HepG2 (cell line): ENCODE results near the gene GTF3A. TPM values are rescaled to one million over a fixed set of nuclear protein-coding genes. Genes with fewer than 3 reads are reported as not detected.

ENCODE experiments used
- CBX2 ChIP-seq, 2 experiments: fragments of 200-600 bp in 1 of 2; sonication (generic); formaldehyde crosslinking in 1 of 2; IDR thresholded peaks; 2 replicates each; pipeline versions ENCODE4 v1.7.0 to v1.8.1; 2018 to 2022; ENCODE audit warnings: low read depth in 2 of 2, low read length in 1 of 2, mild to moderate bottlenecking in 1 of 2, missing genetic modification reagents in 1 of 2
- DNMT1 ChIP-seq: sonication (generic); formaldehyde crosslinking; IDR thresholded peaks from 2 replicates; pipeline ENCODE4 v1.5.1; 2020; ENCODE audit warnings: mild to moderate bottlenecking, missing genetic modification reagents
- FOXA3 ChIP-seq: IDR thresholded peaks from 2 replicates; pipeline ENCODE4 v1.6.1; 2016; ENCODE audit warnings: missing genetic modification reagents, missing compliant biosample characterization
- GLMP ChIP-seq: sonication (generic); formaldehyde crosslinking; IDR thresholded peaks from 2 replicates; pipeline ENCODE4 v1.9.0; 2021; ENCODE audit warnings: missing genetic modification reagents, mild to moderate bottlenecking, borderline replicate concordance
- HDAC1 ChIP-seq: sonication (generic); formaldehyde crosslinking; IDR thresholded peaks from 2 replicates; pipeline ENCODE4 v1.5.1; 2020; ENCODE audit warnings: mild to moderate bottlenecking, missing genetic modification reagents
- KAT8 ChIP-seq: IDR thresholded peaks from 2 replicates; pipeline ENCODE4 v1.6.1; 2016; ENCODE audit warnings: missing genetic modification reagents, missing compliant biosample characterization
- KLF16 ChIP-seq, 2 experiments: sonication (generic) in 1 of 2; formaldehyde crosslinking in 1 of 2; IDR thresholded peaks; 2 replicates each; pipeline versions ENCODE4 v1.6.1 to v1.8.0; 2016 to 2023; ENCODE audit warnings: missing genetic modification reagents in 2 of 2, missing compliant biosample characterization in 1 of 2
- MED1 ChIP-seq: sonication (generic); formaldehyde crosslinking; IDR thresholded peaks from 2 replicates; pipeline ENCODE4 v1.4.0; 2020; ENCODE audit warnings: missing genetic modification reagents
- MYC ChIP-seq: sonication (generic); formaldehyde crosslinking; IDR thresholded peaks from 2 replicates; pipeline ENCODE4 v1.9.0; 2021; ENCODE audit warnings: missing genetic modification reagents, borderline replicate concordance
- NFKB2 ChIP-seq: sonication (generic); formaldehyde crosslinking; IDR thresholded peaks from 2 replicates; pipeline ENCODE4 v1.4.0; 2020; ENCODE audit warnings: missing genetic modification reagents, borderline replicate concordance
- NR0B2 ChIP-seq: sonication (generic); formaldehyde crosslinking; IDR thresholded peaks from 2 replicates; pipeline ENCODE4 v1.4.0; 2020; ENCODE audit warnings: mild to moderate bottlenecking, missing genetic modification reagents
- NR2F6 ChIP-seq, 2 experiments: IDR thresholded peaks; 2 replicates each; pipeline ENCODE4 v1.6.1; 2016; ENCODE audit warnings: antibody characterized with exemption in 1 of 2, mild to moderate bottlenecking in 1 of 2
- POLR2A ChIP-seq, 2 experiments: IDR thresholded peaks; 2 replicates each; pipeline ENCODE4 v1.6.1; 2011; ENCODE audit warnings: low read depth in 2 of 2, low read length in 2 of 2, mild to moderate bottlenecking in 1 of 2, moderate library complexity in 1 of 2; ENCODE audit not compliant: insufficient read depth in 1 of 2
- PRPF4 ChIP-seq: fragments of 200-400 bp; formaldehyde crosslinking; IDR thresholded peaks from 2 replicates; pipeline ENCODE4 v1.6.1; 2016; ENCODE audit warnings: low read length, low read depth; ENCODE audit not compliant: poor library complexity, severe bottlenecking
- RXRB ChIP-seq: IDR thresholded peaks from 2 replicates; pipeline ENCODE4 v1.6.1; 2016; ENCODE audit warnings: borderline replicate concordance, missing genetic modification reagents, missing compliant biosample characterization
- SMAD9 ChIP-seq: sonication (generic); formaldehyde crosslinking; IDR thresholded peaks from 2 replicates; pipeline ENCODE4 v1.5.1; 2020; ENCODE audit warnings: mild to moderate bottlenecking, missing genetic modification reagents
- SOX5 ChIP-seq: IDR thresholded peaks from 2 replicates; pipeline ENCODE4 v1.6.1; 2016; ENCODE audit warnings: borderline replicate concordance
- SPEN ChIP-seq: sonication (generic); formaldehyde crosslinking; IDR thresholded peaks from 2 replicates; pipeline ENCODE4 v1.5.1; 2020; ENCODE audit warnings: low read depth, mild to moderate bottlenecking, missing genetic modification reagents
- U2AF1 ChIP-seq: fragments of 200-400 bp; formaldehyde crosslinking; optimal IDR thresholded peaks from 2 replicates; pipeline ENCODE3; 2017; ENCODE audit warnings: mild to moderate bottlenecking, low read depth, low read length
- ZFY ChIP-seq: sonication (generic); formaldehyde crosslinking; IDR thresholded peaks from 2 replicates; pipeline ENCODE4 v1.4.0; 2020; ENCODE audit warnings: missing genetic modification reagents
- ZNF121 ChIP-seq: sonication (generic); formaldehyde crosslinking; IDR thresholded peaks from 2 replicates; pipeline ENCODE4 v1.5.0; 2020; ENCODE audit warnings: mild to moderate bottlenecking, missing genetic modification reagents
- ZNF629 ChIP-seq: sonication (generic); formaldehyde crosslinking; conservative IDR thresholded peaks from 2 replicates; pipeline ENCODE4 v1.5.0; 2020; ENCODE audit warnings: missing genetic modification reagents
- ZNF687 ChIP-seq: sonication (generic); formaldehyde crosslinking; IDR thresholded peaks from 2 replicates; pipeline ENCODE4 v1.5.1; 2020; ENCODE audit warnings: mild to moderate bottlenecking, missing genetic modification reagents, moderate library complexity
- ZNF839 ChIP-seq: sonication (generic); formaldehyde crosslinking; IDR thresholded peaks from 2 replicates; pipeline ENCODE4 v1.4.0; 2020; ENCODE audit warnings: missing genetic modification reagents, mild to moderate bottlenecking, borderline replicate concordance
- ZSCAN29 ChIP-seq: sonication (generic); formaldehyde crosslinking; conservative IDR thresholded peaks from 2 replicates; pipeline ENCODE4 v1.4.0; 2020; ENCODE audit warnings: mild to moderate bottlenecking, missing genetic modification reagents
- polyA plus RNA-seq, 8 experiments: library from polyadenylated mRNA; depleted of rRNA in 3 of 8; stranded (reverse) in 7 of 8; unstranded in 1 of 8; fragments of >200 nt; fragmentation: Illumina TruSeq in 4 of 8; extraction: Trizol in 4 of 8; gene quantifications; 2 replicates each; pipeline versions ENCODE4 v1.2.1 to v1.2.3, GENCODE V29; 2011 to 2016; ENCODE audit warnings: low read depth in 4 of 8, missing spikeins in 1 of 8, mixed read lengths in 1 of 8; ENCODE audit not compliant: insufficient read depth in 1 of 8
- total RNA-seq, 5 experiments: library from RNA; depleted of rRNA; stranded (reverse); fragments of >200 nt; fragmentation: Illumina TruSeq; extraction: Trizol; gene quantifications; 2 replicates each; pipeline ENCODE4 v1.2.3, GENCODE V29; 2016; ENCODE audit warnings: low read depth in 1 of 5

GTF3A gene
- total and polyA plus RNA-seq, 2 of the 13 experiments (the other 11 are each of a cell fraction or from before 2014, with no cell fraction given): 42.1 to 176 TPM

- TF ChIP-seq ZNF687 (peak; percentile 94), ZNF121 (CRISPR knock-in tag) (peak; percentile 100), KLF16 (CRISPR knock-in tag; IDR thresholded peaks at IDR 0.05) (no peak), NR2F6 (IDR thresholded peaks at IDR 0.05) (no peak; the same call in 1 of the 2 replicates), NR2F6 (CRISPR knock-in tag; IDR thresholded peaks at IDR 0.05) (0 out of 2 replicates have a peak, but pooled peaks have one; percentile 36), SMAD9 (no peak), U2AF1 (no peak), KAT8 (CRISPR knock-in tag) (peak; percentile 74), ZNF629 (CRISPR knock-in tag) (no peak), DNMT1 (CRISPR knock-in tag) (no peak), FOXA3 (CRISPR knock-in tag) (no peak; the same call in 1 of the 2 replicates), ZSCAN29 (no peak), HDAC1 (CRISPR knock-in tag) (peak; percentile 44; the same call in 1 of the 2 replicates), ZFY (CRISPR knock-in tag) (peak; percentile 69), MED1 (0 out of 2 replicates have a peak, but pooled peaks have one; percentile 47), MYC (CRISPR knock-in tag) (peak; percentile 50; the same call in 1 of the 2 replicates), NR0B2 (CRISPR knock-in tag) (no peak), SOX5 (CRISPR knock-in tag) (0 out of 2 replicates have a peak, but pooled peaks have one; percentile 7), ZNF839 (CRISPR knock-in tag) (no peak), SPEN (CRISPR knock-in tag) (no peak; the same call in 1 of the 2 replicates), RXRB (CRISPR knock-in tag) (peak; percentile 83), POLR2A (IDR thresholded peaks at IDR 0.05; ENCODE audit: insufficient read depth in 1 of 2, low read depth in 2 of 2, low read length in 2 of 2) (0 out of 4 replicates have a peak, but pooled peaks of 1 of the 2 experiments have one; percentile 35), CBX2 (IDR thresholded peaks at IDR 0.05; ENCODE audit: low read depth, low read length) (no peak), CBX2 (CRISPR knock-in tag; IDR thresholded peaks at IDR 0.05; ENCODE audit: low read depth) (no peak), NFKB2 (CRISPR knock-in tag) (peak; percentile 59; the same call in 1 of the 2 replicates), PRPF4 (no peak), GLMP (CRISPR knock-in tag) (no peak)
Measured at GRCh38 chr13:27383104-27383921, 41.1 kb upstream of the GTF3A start (continued).
